GM12865 (cell line): Measurements from ENCODE around the gene OAT.

Experiments
- DNase-seq: peaks from one replicate; pipeline ENCODE4 v3.0.0; 2010; ENCODE audit warnings: low read depth
- H3K4me3 ChIP-seq: 2 replicates; pipeline ENCODE4 v1.5.1; 2011; ENCODE audit warnings: mild to moderate bottlenecking, low read depth, low read length, control low read depth
- CTCF ChIP-seq: IDR thresholded peaks from 2 replicates; pipeline ENCODE4 v1.5.1; 2011; ENCODE audit warnings: low read length, control low read depth, low read depth, inconsistent platforms; ENCODE audit not compliant: insufficient read depth; ENCODE audit errors: missing control alignments

Gene OAT

GRCh38 chr10:124429576-124429975 is 10.9 kb upstream of the OAT start:
- no peak for DNase-seq
- H3K4me3 ChIP-seq: no peak overlapping the region
- no peak for TF ChIP-seq CTCF

- no peak overlapping the region for H3K4me3 ChIP-seq
- no peak for DNase-seq
- TF ChIP-seq CTCF: no peak
Observed at GRCh38 chr10:124428207-124428777, 9.6 kb upstream of the OAT start.

GRCh38 chr10:124425227-124425962 is 6.7 kb upstream of the OAT start:
- no peak for TF ChIP-seq CTCF
- no peak overlapping the region for H3K4me3 ChIP-seq
- DNase-seq: no peak

GRCh38 chr10:124423813-124424212 is 5.1 kb upstream of the OAT start:
- DNase-seq: no peak
- no peak overlapping the region for H3K4me3 ChIP-seq
- no peak for TF ChIP-seq CTCF

- no peak for DNase-seq
- no peak overlapping the region for H3K4me3 ChIP-seq
- no peak for TF ChIP-seq CTCF
Observed at GRCh38 chr10:124422742-124423141, 4.0 kb upstream of the OAT start.

- no peak for DNase-seq
- TF ChIP-seq CTCF: no peak
- no peak overlapping the region for H3K4me3 ChIP-seq
Observed at GRCh38 chr10:124420254-124420653, 1.5 kb upstream of the OAT start.

- no peak overlapping the region for H3K4me3 ChIP-seq
- no peak for DNase-seq
- TF ChIP-seq CTCF: no peak
Observed at GRCh38 chr10:124419635-124420034, 912 bp upstream of the OAT start.
